ENCODE measurements around the gene LSM14B.

LSM14B gene

GRCh38 chr20:62183426-62184142, 61.3 kb downstream of the LSM14B start:
- no peak for DNase-seq (ENCODE audit: low read depth)
